Tongue (tissue), 2 donors: ENCODE data around the gene FHIT. TPM values are rescaled to one million over a fixed set of nuclear protein-coding genes. Genes with fewer than 3 reads are reported as not detected.

ENCODE experiments used
- DNase-seq: peaks from one replicate; pipeline ENCODE4 v3.0.0-alpha.2; 2015
- total RNA-seq: library from RNA; depleted of rRNA; stranded (reverse); fragments of >200 nt; gene quantifications from one replicate; pipeline ENCODE4 v1.2.3, GENCODE V29; 2014

Gene FHIT
- total RNA-seq, 1 donor from 2014 or later = 7.4 TPM

- DNase-seq = peak; percentile 64
Observed at GRCh38 chr3:60839246-60839645, 412.0 kb downstream of the FHIT start.

DNA sequence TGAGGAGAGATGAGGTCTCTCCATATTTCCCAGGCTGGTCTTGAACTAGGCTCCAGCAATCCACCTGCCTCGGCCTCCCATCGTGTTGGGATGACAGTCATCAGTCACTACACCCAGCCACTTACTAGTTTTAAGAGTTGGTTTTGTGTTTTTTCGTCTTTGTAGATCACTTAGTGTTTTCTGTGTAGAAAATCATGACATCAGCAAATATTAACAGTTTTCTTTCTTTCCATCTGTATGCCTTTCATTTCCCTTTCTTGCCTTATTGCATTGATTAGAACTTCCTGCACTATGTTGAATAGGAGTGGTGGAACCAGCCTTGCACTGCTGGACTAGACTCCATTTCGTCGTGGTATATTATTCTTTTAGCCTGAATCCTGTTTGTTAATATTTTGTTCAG, 415.5 kb downstream of the FHIT start:
- DNase-seq = no peak

- no peak for DNase-seq
Observed at GRCh38 chr3:60829058-60829457, 422.2 kb downstream of the FHIT start.

- DNase-seq = no peak
Observed at GRCh38 chr3:60827666-60828065, 423.6 kb downstream of the FHIT start.

GRCh38 chr3:60826511-60826910, 424.7 kb downstream of the FHIT start:
- no peak for DNase-seq

DNA sequence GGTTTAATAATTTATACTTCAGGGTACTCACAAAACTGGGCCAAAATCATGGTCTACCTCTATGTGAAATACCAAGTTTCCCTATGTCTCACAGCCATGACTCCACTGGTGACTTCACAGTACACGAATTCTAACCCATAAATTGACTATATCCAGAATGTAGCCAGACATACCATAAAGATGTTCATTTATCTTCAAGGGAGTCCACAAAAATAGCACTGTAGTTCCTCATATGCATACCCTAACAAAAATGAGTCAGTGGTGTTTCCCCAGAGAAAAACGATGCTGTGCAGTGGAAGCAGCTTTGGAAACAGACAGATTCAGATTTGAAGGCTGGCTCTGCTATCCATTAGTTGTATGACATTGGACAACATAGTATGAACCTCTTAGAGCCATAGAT, 438.8 kb downstream of the FHIT start:
- no peak for DNase-seq

GRCh38 chr3:60810881-60811280, 440.4 kb downstream of the FHIT start:
- no peak for DNase-seq

DNA sequence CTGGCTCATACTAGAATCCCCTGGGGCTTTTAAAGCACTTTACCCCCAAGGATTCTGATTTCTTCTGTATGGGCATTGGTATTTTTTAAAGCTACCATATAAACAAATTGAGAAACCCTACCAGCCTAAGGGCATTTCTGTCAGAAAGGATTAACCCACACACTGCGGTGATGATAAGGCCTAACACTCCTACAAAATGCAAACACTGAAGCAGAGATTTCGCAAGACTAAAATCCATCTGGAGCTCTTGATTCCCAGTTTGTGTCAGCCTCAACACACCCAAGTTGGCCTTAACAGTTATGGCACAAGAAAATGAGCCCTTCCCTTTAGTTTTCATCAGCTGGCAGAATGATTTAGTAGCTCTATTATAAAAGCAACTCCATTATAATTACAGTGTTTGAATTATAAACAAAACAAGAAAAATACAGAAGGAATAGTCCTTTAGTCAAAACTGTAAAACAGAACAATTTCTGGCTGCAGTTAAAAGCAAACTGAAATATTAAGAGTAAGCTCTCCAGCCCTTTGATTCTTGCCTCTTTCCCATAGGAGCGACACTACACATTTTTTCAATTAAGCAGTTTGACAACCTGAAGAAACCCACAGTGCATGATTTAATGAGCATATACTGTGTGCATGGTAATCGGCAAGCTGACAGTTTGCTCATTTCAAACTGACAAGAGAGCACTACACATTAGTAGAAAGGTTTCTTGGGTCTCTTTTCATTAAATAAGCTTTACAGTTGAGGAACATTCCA, 441.2 kb downstream of the FHIT start:
- peak; percentile 8 for DNase-seq

DNA sequence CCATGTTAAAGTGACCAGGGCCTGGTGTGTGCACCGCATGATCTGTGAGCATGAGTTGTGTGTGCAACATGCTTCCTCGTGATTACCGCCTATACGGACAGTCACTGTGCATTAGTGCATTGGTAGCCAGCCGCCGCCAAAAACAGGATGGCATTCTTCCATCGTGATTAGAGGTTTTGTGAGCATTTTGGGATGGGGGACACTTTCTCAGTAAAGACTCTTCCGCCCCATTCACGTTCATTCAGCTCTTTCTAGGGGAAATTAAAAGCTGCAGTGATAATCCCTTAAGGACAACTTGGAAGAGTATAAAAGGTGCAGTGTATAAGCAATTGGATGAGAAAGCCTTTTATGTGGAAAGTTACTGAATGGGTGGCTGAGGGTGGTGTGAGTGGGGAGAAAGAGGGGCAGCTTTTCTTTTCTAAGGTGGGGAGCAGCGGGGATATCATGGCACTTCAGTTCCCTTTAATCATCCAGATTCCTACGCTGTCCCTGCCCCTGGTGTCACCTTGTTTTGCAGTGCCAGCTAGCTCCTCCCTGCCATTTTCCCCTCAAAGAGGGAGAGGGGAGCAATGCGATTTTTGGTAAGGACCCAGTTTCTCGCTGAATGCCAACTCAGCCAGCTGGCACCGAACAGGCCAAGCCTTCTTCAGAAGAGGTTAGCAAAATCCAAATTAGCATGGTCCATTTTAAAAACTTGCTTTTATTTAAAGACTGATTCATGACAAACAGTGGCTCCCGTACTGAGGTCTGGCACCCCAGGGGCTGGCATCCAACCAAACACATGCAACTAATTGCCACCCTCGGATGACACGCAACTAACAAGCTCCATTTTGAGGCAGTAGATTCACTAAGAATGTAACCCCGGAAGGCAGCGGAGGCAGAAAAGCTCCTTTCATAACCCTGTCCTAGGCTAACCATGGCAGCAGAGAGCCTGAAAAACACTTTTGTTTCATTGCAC, 447.8 kb downstream of the FHIT start:
- peak; percentile 13 for DNase-seq

DNA sequence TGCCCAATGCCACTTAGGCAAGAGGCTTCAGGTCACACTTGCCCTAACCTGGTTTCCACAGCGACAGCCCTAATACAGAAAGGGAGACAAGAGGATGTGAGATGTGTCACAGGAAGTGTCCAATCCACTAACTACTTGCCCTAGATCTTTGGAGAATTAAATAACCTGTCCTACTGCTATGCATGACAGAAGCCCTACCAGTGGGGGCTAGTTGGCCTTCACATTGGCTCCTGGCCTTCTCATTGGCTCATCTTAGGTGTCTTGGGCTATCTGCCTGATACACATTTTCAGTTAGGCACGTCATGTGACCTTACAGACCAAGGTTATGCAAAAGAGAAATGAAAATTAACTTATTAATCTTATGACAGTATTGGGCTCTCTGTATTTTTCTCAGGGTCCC, 449.9 kb downstream of the FHIT start:
- DNase-seq = no peak

DNA sequence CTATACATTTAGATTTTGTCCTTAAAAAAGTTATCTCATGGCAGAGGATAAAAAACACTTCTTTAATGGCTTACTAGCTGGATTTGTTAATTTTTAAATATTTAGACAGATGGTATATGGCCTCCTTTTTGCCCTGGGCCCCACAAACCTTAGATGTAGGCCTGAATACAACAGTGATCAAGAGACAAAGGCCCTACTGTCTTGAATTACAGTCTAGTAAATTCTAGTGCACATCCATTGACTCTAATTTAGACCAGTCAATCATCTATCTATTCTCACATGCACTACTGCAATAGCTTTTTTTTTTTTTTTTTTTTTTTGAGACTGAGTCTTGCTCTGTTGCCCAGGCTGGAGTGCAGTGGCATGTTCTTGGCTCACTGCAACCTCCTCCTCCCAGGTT, 452.8 kb downstream of the FHIT start:
- DNase-seq = no peak

DNA sequence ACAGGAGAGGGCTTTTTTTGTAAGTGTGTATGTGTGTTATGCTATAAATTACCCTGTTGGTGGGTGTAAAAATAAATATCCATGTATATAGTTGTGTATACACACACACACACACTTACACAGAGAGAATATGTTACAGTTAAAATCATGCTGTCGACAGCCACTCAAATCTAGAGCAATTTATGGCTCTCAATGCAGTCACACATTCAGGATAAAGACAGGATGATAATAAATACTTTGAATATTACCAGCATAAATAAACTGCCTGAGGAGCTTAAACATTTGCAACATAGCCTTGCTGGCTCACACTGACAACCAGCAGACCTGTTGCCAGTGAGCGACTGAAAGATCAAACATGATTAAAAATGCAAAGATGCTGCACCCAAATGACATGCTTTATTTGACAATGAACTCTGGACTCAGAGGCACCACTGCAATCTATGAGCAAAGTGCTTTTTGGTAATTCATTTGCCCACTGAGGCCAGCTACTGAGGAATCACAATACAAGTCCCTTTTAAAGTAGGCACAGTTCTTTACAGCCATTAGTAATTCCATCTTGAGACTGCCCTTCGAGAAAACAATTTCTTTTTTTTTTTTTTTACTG, 458.9 kb downstream of the FHIT start:
- no peak for DNase-seq

DNA sequence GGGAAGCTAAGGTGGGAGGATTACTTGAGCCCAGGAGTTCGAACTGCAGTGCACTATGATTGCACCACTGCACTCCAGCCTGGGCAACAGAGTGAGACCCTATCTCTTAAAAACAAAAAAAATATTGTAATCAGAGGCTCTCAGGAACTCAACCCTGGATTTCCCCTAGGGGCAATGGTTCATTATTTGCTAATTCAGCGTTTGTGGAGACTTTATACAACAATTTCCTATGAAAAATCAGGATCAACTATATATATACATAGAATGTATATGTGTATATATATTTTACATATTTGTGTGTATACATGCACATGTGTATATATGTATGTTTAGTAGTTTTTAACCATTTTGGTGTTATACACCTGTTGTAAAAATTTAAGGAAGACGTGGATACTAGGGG, 463.1 kb downstream of the FHIT start:
- DNase-seq = no peak

DNA sequence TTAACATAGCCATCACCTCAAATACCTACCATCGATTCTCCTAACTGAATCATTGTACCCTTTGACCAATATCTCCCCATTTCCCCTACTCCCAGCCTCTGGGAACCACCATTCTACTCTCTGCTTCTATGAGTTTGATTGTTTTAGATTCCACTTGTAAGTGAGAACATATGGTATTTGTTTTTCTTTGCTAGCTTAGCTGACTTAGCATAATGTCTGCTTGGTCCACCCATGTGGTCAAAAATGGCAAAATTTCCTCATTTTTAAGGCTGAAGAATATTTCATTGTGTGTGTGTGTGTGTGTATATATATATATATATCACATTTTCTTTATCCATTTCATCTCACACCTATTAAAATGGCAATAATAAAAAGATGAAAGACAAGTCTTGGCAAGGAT, 469.3 kb downstream of the FHIT start:
- DNase-seq = no peak

- DNase-seq = no peak
Observed at GRCh38 chr3:60779637-60780036, 471.6 kb downstream of the FHIT start.

DNA sequence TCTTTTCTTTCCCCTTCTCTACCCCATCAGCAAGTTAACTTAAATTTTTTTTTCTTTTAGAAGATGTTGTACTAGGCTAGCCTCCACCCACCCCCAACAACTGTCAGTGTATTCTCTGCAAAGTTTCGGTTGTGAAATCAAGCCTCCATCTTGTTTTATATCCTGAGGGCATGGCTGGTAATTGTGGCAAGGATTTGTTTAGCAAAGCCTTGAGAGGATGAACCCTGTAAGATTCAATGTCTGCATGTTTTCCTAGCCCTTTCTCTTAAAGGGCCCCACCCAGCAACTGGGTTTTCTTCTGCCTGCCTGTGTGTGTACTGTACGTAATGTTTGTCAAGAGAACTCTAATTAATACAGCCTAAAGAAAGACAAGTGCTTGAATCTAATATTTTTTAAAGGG, 475.3 kb downstream of the FHIT start:
- DNase-seq = peak; percentile 42

DNA sequence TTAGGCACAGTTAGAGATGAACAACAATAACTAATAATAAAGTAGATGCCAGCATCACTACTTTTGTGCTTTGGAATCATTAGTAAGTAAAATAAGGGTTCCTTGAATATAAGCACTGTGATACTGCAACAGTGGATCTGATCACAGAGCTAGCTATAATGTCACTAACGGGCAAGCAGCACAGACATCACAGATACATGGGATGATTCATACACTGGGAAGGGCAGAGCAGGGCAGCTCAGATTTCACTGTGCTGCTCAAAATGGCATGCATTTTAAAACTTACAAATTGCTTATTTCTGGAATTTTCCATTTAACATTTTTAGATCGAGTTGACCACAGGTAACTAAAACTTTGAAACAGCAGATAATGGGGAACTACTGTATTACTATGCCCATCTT, 476.6 kb downstream of the FHIT start:
- no peak for DNase-seq

GRCh38 chr3:60772584-60772983, 478.7 kb downstream of the FHIT start:
- no peak for DNase-seq

- DNase-seq = no peak
Observed at GRCh38 chr3:60771766-60772165, 479.5 kb downstream of the FHIT start.

DNA sequence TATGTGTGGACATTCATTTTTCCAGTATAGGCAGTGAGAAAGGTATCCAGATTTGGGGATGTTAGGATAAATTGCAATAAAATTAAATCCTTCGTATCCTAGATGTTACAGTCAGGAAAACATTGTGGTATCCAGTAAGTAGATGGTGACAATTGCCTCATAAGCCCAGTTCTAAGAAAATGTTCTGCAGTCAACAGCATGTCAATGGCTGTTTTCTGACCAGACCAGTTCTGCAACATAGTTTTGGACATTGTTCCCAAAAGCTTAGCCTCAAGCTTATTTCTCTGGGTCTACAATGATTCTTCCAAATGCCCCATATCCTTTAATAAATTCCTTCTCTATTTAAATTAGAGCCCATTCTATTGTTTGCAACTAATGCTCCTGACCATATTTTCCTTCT, 480.7 kb downstream of the FHIT start:
- peak; percentile 24 for DNase-seq

GRCh38 chr3:60767536-60767935, 483.7 kb downstream of the FHIT start:
- no peak for DNase-seq

DNA sequence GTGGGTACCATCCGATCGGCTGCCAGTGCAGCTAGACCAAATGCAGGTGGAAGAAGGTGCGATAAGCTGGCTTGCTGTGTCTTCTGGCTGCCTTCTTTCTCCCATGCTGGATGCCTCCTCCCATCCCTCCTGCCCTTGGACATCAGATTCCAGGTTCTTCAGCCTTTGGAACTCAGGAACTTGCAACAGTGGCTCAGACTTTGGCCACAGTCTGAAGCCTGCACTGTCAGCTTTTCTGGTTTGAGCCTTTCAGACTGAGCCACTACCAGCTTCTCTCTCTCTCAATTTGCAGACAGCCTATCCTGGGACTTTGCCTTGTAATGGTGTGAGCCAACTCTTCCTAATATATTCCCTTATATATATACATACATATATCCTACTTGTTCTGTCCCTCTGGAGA, 485.5 kb downstream of the FHIT start:
- DNase-seq = no peak

DNA sequence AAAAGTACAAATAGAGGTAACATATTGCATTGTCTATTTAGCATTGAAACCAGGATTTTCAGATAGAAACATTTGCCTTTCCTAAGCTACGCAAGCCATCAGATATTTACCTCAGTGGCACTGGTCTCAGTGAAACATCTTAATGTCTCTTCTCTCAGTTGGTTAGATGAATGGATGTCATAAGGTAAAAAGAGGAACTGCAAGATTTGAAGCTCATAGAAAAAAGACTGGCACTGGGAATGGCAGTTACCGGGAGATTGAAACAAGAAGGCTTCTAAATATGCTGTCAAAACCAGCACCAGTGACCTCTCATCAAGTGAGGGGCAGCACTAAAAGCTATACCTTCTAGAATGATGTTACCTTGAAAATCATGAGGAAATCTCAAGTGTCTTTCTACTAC, 486.4 kb downstream of the FHIT start:
- DNase-seq = no peak
